GM12874 (cell line): ENCODE data around the gene DRD2.

Experiments
- TF ChIP-seq, protein P1 (sequence below): IDR thresholded peaks from 2 replicates; pipeline ENCODE4 v1.5.1; 2011; ENCODE audit warnings: low read depth, mild to moderate bottlenecking, control low read depth, low read length, moderate library complexity; ENCODE audit not compliant: insufficient read depth

Gene DRD2

GRCh38 chr11:113496026-113496651 is 20.9 kb upstream of the DRD2 start:
- TF ChIP-seq, protein P1, sequence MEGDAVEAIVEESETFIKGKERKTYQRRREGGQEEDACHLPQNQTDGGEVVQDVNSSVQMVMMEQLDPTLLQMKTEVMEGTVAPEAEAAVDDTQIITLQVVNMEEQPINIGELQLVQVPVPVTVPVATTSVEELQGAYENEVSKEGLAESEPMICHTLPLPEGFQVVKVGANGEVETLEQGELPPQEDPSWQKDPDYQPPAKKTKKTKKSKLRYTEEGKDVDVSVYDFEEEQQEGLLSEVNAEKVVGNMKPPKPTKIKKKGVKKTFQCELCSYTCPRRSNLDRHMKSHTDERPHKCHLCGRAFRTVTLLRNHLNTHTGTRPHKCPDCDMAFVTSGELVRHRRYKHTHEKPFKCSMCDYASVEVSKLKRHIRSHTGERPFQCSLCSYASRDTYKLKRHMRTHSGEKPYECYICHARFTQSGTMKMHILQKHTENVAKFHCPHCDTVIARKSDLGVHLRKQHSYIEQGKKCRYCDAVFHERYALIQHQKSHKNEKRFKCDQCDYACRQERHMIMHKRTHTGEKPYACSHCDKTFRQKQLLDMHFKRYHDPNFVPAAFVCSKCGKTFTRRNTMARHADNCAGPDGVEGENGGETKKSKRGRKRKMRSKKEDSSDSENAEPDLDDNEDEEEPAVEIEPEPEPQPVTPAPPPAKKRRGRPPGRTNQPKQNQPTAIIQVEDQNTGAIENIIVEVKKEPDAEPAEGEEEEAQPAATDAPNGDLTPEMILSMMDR, result no peak

- TF ChIP-seq, protein P1, result no peak
These were observed 18.8 kb upstream of the DRD2 start for GRCh38 chr11:113494021-113494420.

- TF ChIP-seq, protein P1, result no peak
These were observed 18.0 kb upstream of the DRD2 start for GRCh38 chr11:113493206-113493605.

DNA sequence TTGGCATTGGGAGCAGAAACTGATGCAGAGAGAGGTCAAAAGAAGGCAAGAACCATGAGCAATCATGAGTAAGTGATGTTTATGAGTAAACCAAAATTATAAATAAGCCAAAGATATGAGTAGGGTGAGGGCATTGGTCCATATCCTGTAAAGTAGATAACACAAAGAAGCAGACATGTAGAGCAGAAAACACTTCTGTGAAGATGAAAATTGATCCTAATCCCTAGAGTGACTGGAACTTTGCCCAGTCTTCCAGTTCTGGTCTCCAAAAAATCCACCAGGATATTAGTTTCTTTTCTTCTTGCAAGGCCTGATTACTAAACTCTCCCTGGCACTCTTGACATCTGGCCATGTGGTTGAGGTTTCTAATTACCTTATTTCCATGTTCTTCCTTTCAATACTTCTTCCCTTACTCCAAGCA is 13.7 kb upstream of the DRD2 start:
- TF ChIP-seq, protein P1, result no peak

GRCh38 chr11:113487622-113488021 is 12.4 kb upstream of the DRD2 start:
- TF ChIP-seq, protein P1, result no peak

GRCh38 chr11:113484223-113484622 is 9.0 kb upstream of the DRD2 start:
- TF ChIP-seq, protein P1, result no peak

- TF ChIP-seq, protein P1, result no peak
These were observed 6.5 kb upstream of the DRD2 start for GRCh38 chr11:113481672-113482071.
